ENCODE results near the gene TSPEAR. TPM values are rescaled to one million over a fixed set of nuclear protein-coding genes. Genes with fewer than 3 reads are reported as not detected.

The TSPEAR gene
- polyA plus RNA-seq, 1 experiment: not detected

DNA sequence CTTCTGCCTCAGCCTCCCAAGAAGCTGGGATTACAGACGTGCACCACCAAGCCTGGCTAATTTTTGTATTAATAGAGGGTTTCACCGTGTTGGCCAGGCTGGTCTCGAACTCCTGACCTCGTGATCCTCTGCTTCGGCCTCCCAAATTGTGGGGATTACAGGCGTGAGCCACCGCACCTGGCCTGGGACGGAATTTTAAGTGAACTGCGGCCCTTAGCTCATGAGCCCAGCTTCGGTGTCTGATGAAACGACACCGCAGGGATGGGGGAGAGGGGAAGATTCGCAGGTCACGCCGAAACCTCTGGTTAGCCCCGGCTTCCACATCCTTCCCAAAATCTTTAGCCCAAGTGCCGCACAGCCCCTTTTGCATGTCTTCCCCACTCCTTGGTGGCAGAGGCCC is 217.0 kb downstream of the TSPEAR start:
- H3K27me3 ChIP-seq (ENCODE audit: control insufficient read depth, insufficient read depth, low read length): no peaks in the 10 kb centered on the region; the same call in 1 of the 2 replicates
- ChIA-PET CTCF (interaction anchor here (0.9 to 1.6 kb wide), 3 partner anchors 16 to 299 kb away, joined by 3 to 5 read pairs (median 3); no protein-coding TSS in a partner anchor), POLR2A (no interaction called here)
- H3K4me3 ChIP-seq (ENCODE audit: low read depth, low read length): no peak overlapping the region
- TF ChIP-seq, protein P1, sequence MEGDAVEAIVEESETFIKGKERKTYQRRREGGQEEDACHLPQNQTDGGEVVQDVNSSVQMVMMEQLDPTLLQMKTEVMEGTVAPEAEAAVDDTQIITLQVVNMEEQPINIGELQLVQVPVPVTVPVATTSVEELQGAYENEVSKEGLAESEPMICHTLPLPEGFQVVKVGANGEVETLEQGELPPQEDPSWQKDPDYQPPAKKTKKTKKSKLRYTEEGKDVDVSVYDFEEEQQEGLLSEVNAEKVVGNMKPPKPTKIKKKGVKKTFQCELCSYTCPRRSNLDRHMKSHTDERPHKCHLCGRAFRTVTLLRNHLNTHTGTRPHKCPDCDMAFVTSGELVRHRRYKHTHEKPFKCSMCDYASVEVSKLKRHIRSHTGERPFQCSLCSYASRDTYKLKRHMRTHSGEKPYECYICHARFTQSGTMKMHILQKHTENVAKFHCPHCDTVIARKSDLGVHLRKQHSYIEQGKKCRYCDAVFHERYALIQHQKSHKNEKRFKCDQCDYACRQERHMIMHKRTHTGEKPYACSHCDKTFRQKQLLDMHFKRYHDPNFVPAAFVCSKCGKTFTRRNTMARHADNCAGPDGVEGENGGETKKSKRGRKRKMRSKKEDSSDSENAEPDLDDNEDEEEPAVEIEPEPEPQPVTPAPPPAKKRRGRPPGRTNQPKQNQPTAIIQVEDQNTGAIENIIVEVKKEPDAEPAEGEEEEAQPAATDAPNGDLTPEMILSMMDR (IDR thresholded peaks at IDR 0.05; ENCODE audit: insufficient read depth, low read depth, low read length): no peak
- H3K36me3 ChIP-seq (ENCODE audit: control insufficient read depth, insufficient read depth, low read length): no peaks in the 10 kb centered on the region
- no peak for DNase-seq (ENCODE audit: low read depth)

DNA sequence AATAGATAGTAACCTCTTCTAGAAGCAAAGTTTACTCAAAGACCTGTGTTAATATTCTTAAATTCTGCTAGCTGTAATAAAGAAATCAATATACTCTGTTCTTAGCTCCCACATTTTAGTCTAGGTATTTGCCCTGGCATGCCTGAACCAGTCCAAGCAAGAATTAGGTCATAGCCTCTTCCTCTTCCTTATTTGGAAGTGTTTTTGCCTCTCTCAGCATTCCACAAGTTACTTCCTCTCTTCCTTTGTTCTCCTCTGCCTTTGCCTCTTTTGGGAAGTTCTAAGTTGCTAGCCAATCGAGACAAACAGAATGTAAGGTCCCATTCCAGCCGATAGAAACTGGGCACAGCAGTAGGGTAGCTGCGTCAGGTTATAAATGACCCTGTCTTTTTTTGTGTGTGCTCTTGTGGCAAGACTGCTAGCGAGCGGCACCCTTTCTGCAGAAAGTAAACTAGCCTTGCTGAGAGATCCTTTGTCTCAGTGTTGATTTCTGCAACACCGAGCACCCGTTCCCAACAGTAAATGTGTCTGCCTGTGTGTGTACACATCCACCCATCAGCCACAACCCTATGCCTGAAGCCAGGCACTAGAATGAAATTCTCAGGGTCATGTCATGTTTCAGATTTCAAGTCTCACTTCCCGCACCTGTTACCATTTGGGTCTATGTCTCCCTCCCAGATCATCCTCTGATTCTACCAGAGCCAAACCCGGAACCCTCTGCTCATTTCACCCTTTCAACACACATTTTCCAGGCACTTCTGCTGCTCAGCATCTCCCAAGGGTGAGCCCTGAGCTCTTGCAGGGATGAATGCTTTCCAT is 218.6 kb downstream of the TSPEAR start:
- CTCF ChIA-PET: no interaction called here
- no peak for DNase-seq (ENCODE audit: low read depth)
- POLR2A ChIA-PET: no interaction called here
- no peaks in the 10 kb centered on the region; the same call in 1 of the 2 replicates for H3K27me3 ChIP-seq (ENCODE audit: control insufficient read depth, insufficient read depth, low read length)
- TF ChIP-seq, protein P1 (IDR thresholded peaks at IDR 0.05; ENCODE audit: insufficient read depth, low read depth, low read length): no peak
- H3K36me3 ChIP-seq (ENCODE audit: control insufficient read depth, insufficient read depth, low read length): no peaks in the 10 kb centered on the region
- H3K4me3 ChIP-seq (ENCODE audit: low read depth, low read length): no peak overlapping the region

GRCh38 chr21:44490816-44491215 is 220.6 kb downstream of the TSPEAR start:
- DNase-seq (ENCODE audit: low read depth): no peak
- no peak overlapping the region for H3K4me3 ChIP-seq (ENCODE audit: low read depth, low read length)
- ChIA-PET CTCF (interaction anchor here (0.6 to 1.6 kb wide), 4 partner anchors 11 to 303 kb away, joined by 3 to 5 read pairs (median 4); no protein-coding TSS in a partner anchor), POLR2A (no interaction called here)
- no peaks in the 10 kb centered on the region; the same call in 1 of the 2 replicates for H3K27me3 ChIP-seq (ENCODE audit: control insufficient read depth, insufficient read depth, low read length)
- no peaks in the 10 kb centered on the region for H3K36me3 ChIP-seq (ENCODE audit: control insufficient read depth, insufficient read depth, low read length)
- TF ChIP-seq, protein P1 (IDR thresholded peaks at IDR 0.05; ENCODE audit: insufficient read depth, low read depth, low read length): no peak

DNA sequence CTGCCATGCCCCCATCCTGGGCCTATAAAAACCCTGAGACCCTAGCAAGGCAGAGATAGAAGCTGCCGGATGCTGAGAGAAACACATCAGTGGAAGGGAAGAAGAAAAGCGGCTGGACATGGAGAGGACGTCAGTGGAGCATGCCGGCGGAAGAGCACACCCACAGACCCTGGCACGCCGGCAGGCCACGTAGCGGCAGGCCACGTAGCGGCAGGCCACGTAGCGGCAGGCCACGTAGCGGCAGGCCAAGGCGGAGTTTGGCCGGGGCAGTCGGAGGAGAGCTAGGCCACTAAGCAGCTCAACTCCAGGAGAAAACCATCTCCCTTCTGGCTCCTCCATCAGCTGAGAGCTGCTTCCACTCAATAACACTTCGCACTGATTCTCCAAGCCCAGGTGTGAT is 221.0 kb downstream of the TSPEAR start:
- Histone ChIP-seq H3K4me3 (ENCODE audit: low read depth, low read length) (no peak overlapping the region), H3K36me3 (ENCODE audit: control insufficient read depth, insufficient read depth, low read length) (no peaks in the 10 kb centered on the region), H3K27me3 (ENCODE audit: control insufficient read depth, insufficient read depth, low read length) (no peaks in the 10 kb centered on the region)
- TF ChIP-seq, protein P1 (IDR thresholded peaks at IDR 0.05; ENCODE audit: insufficient read depth, low read depth, low read length): no peak
- POLR2A ChIA-PET: no interaction called here
- DNase-seq (ENCODE audit: low read depth): no peak
- CTCF ChIA-PET: interaction anchor here (0.8 to 1.6 kb wide), 4 partner anchors 9 to 303 kb away, joined by 4 to 5 read pairs (median 4); no protein-coding TSS in a partner anchor

- no peak for DNase-seq (ENCODE audit: low read depth)
- POLR2A ChIA-PET: no interaction called here
- Histone ChIP-seq H3K4me3 (ENCODE audit: low read depth, low read length) (no peak overlapping the region), H3K27me3 (ENCODE audit: control insufficient read depth, insufficient read depth, low read length) (no peaks in the 10 kb centered on the region), H3K36me3 (ENCODE audit: control insufficient read depth, insufficient read depth, low read length) (no peaks in the 10 kb centered on the region)
- CTCF ChIA-PET: interaction anchor here (0.6 to 1.6 kb wide), 6 partner anchors 9 to 303 kb away, joined by 3 to 5 read pairs (median 4); no protein-coding TSS in a partner anchor
- TF ChIP-seq, protein P1 (IDR thresholded peaks at IDR 0.05; ENCODE audit: insufficient read depth, low read depth, low read length): no peak
Observed at GRCh38 chr21:44489962-44490361, 221.4 kb downstream of the TSPEAR start.

All from BJ (cell line).